HG02870 (cell line): ENCODE measurements around the gene LIMK2.

Source experiments
- ATAC-seq: cut with Tn5 transposase; IDR thresholded peaks from one replicate; pipeline ENCODE4 v1.9.1; 2021; ENCODE audit warnings: mild to moderate bottlenecking, moderate library complexity; ENCODE audit not compliant: unreplicated experiment

Gene LIMK2

GRCh38 chr22:31327806-31328543, 115.9 kb downstream of the LIMK2 start:
- no peak for ATAC-seq

- no peak for ATAC-seq
Measured at GRCh38 chr22:31328544-31328960, 116.5 kb downstream of the LIMK2 start.

GRCh38 chr22:31329029-31329428, 116.9 kb downstream of the LIMK2 start:
- no peak for ATAC-seq
